Aorta (tissue), 5 donors: ENCODE results near the gene ANK3. TPM values are rescaled to one million over a fixed set of nuclear protein-coding genes. Genes with fewer than 3 reads are reported as not detected.

ENCODE experiments used
- ATAC-seq: fragments of 200-7000 bp; cut with Tn5 transposase; one replicate; pipeline ENCODE4 v1.9.1; 2022; ENCODE audit warnings: moderate library complexity; ENCODE audit not compliant: low FRiP score
- DNase-seq, 2 donors: peaks; one replicate each; pipeline ENCODE4 v3.0.0-alpha.2; 2020
- H3K27ac ChIP-seq, 2 donors: one replicate each; pipeline ENCODE4 v1.5.1; 2013; ENCODE audit warnings: low read length in 2 of 2, mild to moderate bottlenecking in 2 of 2, moderate library complexity in 2 of 2, control low read depth in 1 of 2, inconsistent platforms in 1 of 2, low read depth in 1 of 2
- H3K27me3 ChIP-seq, 2 donors: one replicate each; pipeline ENCODE4 v1.6.1; 2013; ENCODE audit warnings: control low read depth in 1 of 2, low read length in 1 of 2, mild to moderate bottlenecking in 1 of 2, moderate library complexity in 1 of 2; ENCODE audit not compliant: insufficient read depth in 2 of 2, control insufficient read depth in 1 of 2
- H3K36me3 ChIP-seq, 2 donors: one replicate each; pipeline ENCODE4 v1.6.1; 2013; ENCODE audit warnings: control low read depth in 1 of 2, low read length in 1 of 2, mild to moderate bottlenecking in 1 of 2; ENCODE audit not compliant: insufficient read depth in 2 of 2, control insufficient read depth in 1 of 2
- H3K4me1 ChIP-seq, 2 donors: one replicate each; pipeline ENCODE4 v1.6.1; 2013; ENCODE audit warnings: low read length in 2 of 2, control low read depth in 1 of 2, mild to moderate bottlenecking in 1 of 2, moderate library complexity in 1 of 2; ENCODE audit not compliant: insufficient read depth in 2 of 2, control insufficient read depth in 1 of 2
- H3K4me3 ChIP-seq, 2 donors: one replicate each; pipeline ENCODE4 v1.5.1; 2013; ENCODE audit warnings: low read length in 2 of 2, control low read depth in 1 of 2, mild to moderate bottlenecking in 1 of 2
- H3K9me3 ChIP-seq: one replicate; pipeline ENCODE4 v1.6.1; 2013; ENCODE audit warnings: mild to moderate bottlenecking, low read length; ENCODE audit not compliant: control insufficient read depth
- WGBS, 2 donors: extraction: QIAGEN DNeasy Blood & Tissue Kit; methylation state at CpG; one replicate each; pipeline ENCODE4 v1.1.7; 2013; 5-methylcytosine and 5-hydroxymethylcytosine counted together
- intact Hi-C, 2 donors: fragments of 100-400 bp; cut with DNase I; formaldehyde crosslinking; loops; one replicate each; pipeline versions ENCODE4 v1.14.2 to v1.15.0; 2022
- polyA plus RNA-seq, 2 donors: library from polyadenylated mRNA; stranded (reverse); fragments of 200-250 nt; gene quantifications; one replicate each; pipeline ENCODE4 v1.2.3, GENCODE V29; 2013
- total RNA-seq, 2 donors: library from RNA; stranded (reverse); fragmentation: NEBNext Ultra II Directional; extraction: Animal tissue kit (Norgen Biotek cat#: 25700); gene quantifications; one replicate each; pipeline ENCODE4 v1.2.1, GENCODE V29; 2021
- donor health status: healthy with polysubstance abuse.
- donor health status: Bipolar disorder and iron deficiency.
- donor health status: DM: no; HTN: no; CAD: no.
- donor health status: DM: no; HTN: no; CAD: no.
- donor health status: DM: yes; HTN: yes; CAD: no.

ANK3 gene
- total and polyA plus RNA-seq, 4 donors = 16.5 to 38.2 (median 20.6) TPM

GRCh38 chr10:60139798-60140566 lies 249.7 kb downstream of the ANK3 start:
- Histone ChIP-seq H3K4me1 (no peaks in the 10 kb centered on the region), H3K4me3 (no peak overlapping the region), H3K27me3 (no peaks in the 10 kb centered on the region), H3K9me3 (no peaks in the 10 kb centered on the region), H3K36me3 (no peaks in the 10 kb centered on the region), H3K27ac (no peak overlapping the region)
- WGBS, 2 donors = 37 to 42% methylated on average over 8 of the region's 8 CpGs
- ATAC-seq (no peak), DNase-seq (no peak)
- intact Hi-C loops = no loop called here

GRCh38 chr10:60139290-60139689 lies 250.4 kb downstream of the ANK3 start:
- Histone ChIP-seq H3K4me1 (no peaks in the 10 kb centered on the region), H3K27me3 (no peaks in the 10 kb centered on the region), H3K36me3 (no peaks in the 10 kb centered on the region), H3K4me3 (no peak overlapping the region), H3K27ac (no peak overlapping the region), H3K9me3 (no peaks in the 10 kb centered on the region)
- DNase-seq (no peak), ATAC-seq (no peak)
- 65 to 66% methylated on average over 3 of the region's 3 CpGs for WGBS, 2 donors
- intact Hi-C loops = no loop called here

GRCh38 chr10:60138842-60139241 lies 250.8 kb downstream of the ANK3 start:
- no peak overlapping the region for H3K4me3 ChIP-seq
- intact Hi-C loops = no loop called here
- DNase-seq = no peak
- H3K27me3 ChIP-seq = no peaks in the 10 kb centered on the region
- no peak overlapping the region for H3K27ac ChIP-seq
- ATAC-seq = no peak
- no peaks in the 10 kb centered on the region for H3K36me3 ChIP-seq
- no peaks in the 10 kb centered on the region for H3K4me1 ChIP-seq
- no peaks in the 10 kb centered on the region for H3K9me3 ChIP-seq
- WGBS, 2 donors = 58 to 69% methylated on average over 5 of the region's 5 CpGs

GRCh38 chr10:60138026-60138425 lies 251.6 kb downstream of the ANK3 start:
- Histone ChIP-seq H3K4me3 (no peak overlapping the region), H3K36me3 (no peaks in the 10 kb centered on the region), H3K27ac (no peak overlapping the region), H3K9me3 (no peaks in the 10 kb centered on the region), H3K4me1 (no peaks in the 10 kb centered on the region), H3K27me3 (no peaks in the 10 kb centered on the region)
- intact Hi-C loops = no loop called here
- ATAC-seq (no peak), DNase-seq (no peak)

- DNase-seq (no peak), ATAC-seq (no peak)
- no peaks in the 10 kb centered on the region for H3K27me3 ChIP-seq
- intact Hi-C loops = no loop called here
- no peaks in the 10 kb centered on the region for H3K9me3 ChIP-seq
- H3K4me3 ChIP-seq = no peak overlapping the region
- 80 to 86% methylated on average over 2 of the region's 2 CpGs for WGBS, 2 donors
- H3K27ac ChIP-seq = no peak overlapping the region
- no peaks in the 10 kb centered on the region for H3K4me1 ChIP-seq
- H3K36me3 ChIP-seq = no peaks in the 10 kb centered on the region
Observed at GRCh38 chr10:60137292-60137992, 252.2 kb downstream of the ANK3 start.

- Histone ChIP-seq H3K36me3 (no peaks in the 10 kb centered on the region), H3K9me3 (no peaks in the 10 kb centered on the region), H3K4me1 (no peaks in the 10 kb centered on the region), H3K4me3 (no peak overlapping the region), H3K27me3 (no peaks in the 10 kb centered on the region), H3K27ac (no peak overlapping the region)
- intact Hi-C loops = no loop called here
- DNase-seq (no peak), ATAC-seq (no peak)
- 97 to 98% methylated on average over 3 of the region's 3 CpGs for WGBS, 2 donors
Observed at GRCh38 chr10:60135020-60135419, 254.7 kb downstream of the ANK3 start.

GRCh38 chr10:60134548-60134947 lies 255.1 kb downstream of the ANK3 start:
- 91 to 97% methylated on average over 1 of the region's 1 CpG for WGBS, 2 donors
- DNase-seq (no peak), ATAC-seq (no peak)
- Histone ChIP-seq H3K4me1 (no peaks in the 10 kb centered on the region), H3K27ac (no peak overlapping the region), H3K36me3 (no peaks in the 10 kb centered on the region), H3K27me3 (no peaks in the 10 kb centered on the region), H3K9me3 (no peaks in the 10 kb centered on the region), H3K4me3 (no peak overlapping the region)
- intact Hi-C loops = no loop called here

GRCh38 chr10:60130130-60130579 lies 259.5 kb downstream of the ANK3 start:
- no peaks in the 10 kb centered on the region for H3K9me3 ChIP-seq
- no peaks in the 10 kb centered on the region for H3K27me3 ChIP-seq
- intact Hi-C loops = no loop called here
- H3K27ac ChIP-seq = no peak overlapping the region
- DNase-seq = no peak
- H3K36me3 ChIP-seq = no peaks in the 10 kb centered on the region
- whole genome bisulfite sequencing, 2 donors = 86 to 88% methylated on average over 1 of the region's 1 CpG
- H3K4me1 ChIP-seq = no peaks in the 10 kb centered on the region
- ATAC-seq = no peak
- no peak overlapping the region for H3K4me3 ChIP-seq

GRCh38 chr10:60125895-60126294 lies 263.8 kb downstream of the ANK3 start:
- DNase-seq = no peak
- H3K4me1 ChIP-seq = peaks cover 0 to 4% of the 10 kb centered on the region in 2 donors
- H3K36me3 ChIP-seq = no peaks in the 10 kb centered on the region
- no peak overlapping the region for H3K27ac ChIP-seq
- H3K9me3 ChIP-seq = no peaks in the 10 kb centered on the region
- no peak for ATAC-seq
- no peaks in the 10 kb centered on the region for H3K27me3 ChIP-seq
- no peak overlapping the region for H3K4me3 ChIP-seq
- intact Hi-C loops = no loop called here
